Globus pallidus (tissue), 1 donor: ENCODE measurements around the gene STIMATE.

Source experiments
- DNase-seq: peaks from one replicate; pipeline ENCODE4 v3.0.0-alpha.2; 2015; ENCODE audit warnings: low spot score

STIMATE gene

GRCh38 chr3:52893723-52894122 is 3.6 kb downstream of the STIMATE start:
- no peak for DNase-seq

- no peak for DNase-seq
Measured at GRCh38 chr3:52892625-52893311, 4.6 kb downstream of the STIMATE start.

GRCh38 chr3:52892290-52892624 is 5.1 kb downstream of the STIMATE start:
- no peak for DNase-seq

GRCh38 chr3:52891615-52892081 is 5.7 kb downstream of the STIMATE start:
- DNase-seq, result peak; percentile 45

- no peak for DNase-seq
Measured at GRCh38 chr3:52891164-52891563, 6.2 kb downstream of the STIMATE start.

GRCh38 chr3:52890735-52891134 is 6.6 kb downstream of the STIMATE start:
- DNase-seq, result no peak

GRCh38 chr3:52889901-52890300 is 7.4 kb downstream of the STIMATE start:
- DNase-seq, result no peak

- DNase-seq, result no peak
Measured at GRCh38 chr3:52887166-52887565, 10.2 kb downstream of the STIMATE start.

- DNase-seq, result no peak
Measured at GRCh38 chr3:52886049-52886730, 11.2 kb downstream of the STIMATE start.

- DNase-seq, result no peak
Measured at GRCh38 chr3:52882377-52882776, 15.0 kb downstream of the STIMATE start.

GRCh38 chr3:52881871-52882270 is 15.5 kb downstream of the STIMATE start:
- DNase-seq, result no peak

GRCh38 chr3:52880474-52880873 is 16.9 kb downstream of the STIMATE start:
- no peak for DNase-seq

- DNase-seq, result no peak
Measured at GRCh38 chr3:52880047-52880446, 17.3 kb downstream of the STIMATE start.

GRCh38 chr3:52879581-52879980 is 17.8 kb downstream of the STIMATE start:
- DNase-seq, result no peak

GRCh38 chr3:52879090-52879489 is 18.3 kb downstream of the STIMATE start:
- DNase-seq, result no peak

GRCh38 chr3:52877085-52877484 is 20.3 kb downstream of the STIMATE start:
- DNase-seq, result no peak

- DNase-seq, result no peak
Measured at GRCh38 chr3:52874864-52875587, 22.3 kb downstream of the STIMATE start.

GRCh38 chr3:52874160-52874701 is 23.1 kb downstream of the STIMATE start:
- no peak for DNase-seq

- DNase-seq, result no peak
Measured at GRCh38 chr3:52873433-52874159, 23.8 kb downstream of the STIMATE start.

- DNase-seq, result no peak
Measured at GRCh38 chr3:52872245-52872644, 25.1 kb downstream of the STIMATE start.

GRCh38 chr3:52871761-52872160 is 25.6 kb downstream of the STIMATE start:
- no peak for DNase-seq

GRCh38 chr3:52870471-52870870 is 26.9 kb downstream of the STIMATE start:
- no peak for DNase-seq
